ENCODE measurements around the gene CNGA4. TPM values are rescaled to one million over a fixed set of nuclear protein-coding genes. Genes with fewer than 3 reads are reported as not detected.

The CNGA4 gene
- total RNA-seq (under 1 TPM in 1 of 2 experiments, not detected in 1; 0.16 TPM), total RNA-seq (0 to 0.80 (median 0.09) reads per million in 172 experiments)
- 0.13 TPM for polyA plus RNA-seq (2013, experiment 1 of 2)
- 0.20 TPM for polyA plus RNA-seq (2013, experiment 2 of 2)

GRCh38 chr11:6238902-6239301, at the start of gene CNGA4:
Gene CNGA4 (plus strand): TSS chr11:6239089. CDS start chr11:6239207, 118 bp downstream.
- intact Hi-C loops (cut with DNase I, micrococcal nuclease), result loop anchor here (5.0 to 10.0 kb wide), 11 partner anchors 148 to 1844 kb away; partner anchors contain the start of genes APBB1 (in 1 of the 2), EIF3F (in 1 of the 2), ILK (in 1 of the 2) and MRPL17 (in 1 of the 2)
- peaks cover 25% of the 10 kb centered on the region for H3K27me3 Mint-ChIP-seq
- no peaks in the 10 kb centered on the region for H3K36me3 ChIP-seq (ENCODE audit: insufficient read depth, low read length)
- no peak for DNase-seq
- H3K9me3 ChIP-seq (ENCODE audit: control insufficient read depth in 1 of 2, insufficient read depth in 1 of 2, low read length in 2 of 2), result peaks cover 0 to 4% of the 10 kb centered on the region in 2 experiments
- no peak within 1 kb of the TSS for H3K4me3 ChIP-seq (ENCODE audit: low read length)
- H3K27ac ChIP-seq (ENCODE audit: low read depth in 1 of 2, low read length in 2 of 2), result no peak within 1 kb of the TSS
- no peak for ATAC-seq (ENCODE audit: poor library complexity)
- no peaks in the 10 kb centered on the region for H3K36me3 Mint-ChIP-seq (ENCODE audit: low read depth)
- no peak for TF ChIP-seq CTCF (IDR thresholded peaks at IDR 0.05)
- H3K27ac Mint-ChIP-seq, result no peak within 1 kb of the TSS
- H3K4me3 Mint-ChIP-seq, result no peak within 1 kb of the TSS
- ChIA-PET POLR2A (no interaction called here), CTCF (no interaction called here)
- H3K4me1 Mint-ChIP-seq (ENCODE audit: low read depth), result peaks cover 16% of the 10 kb centered on the region
- no peaks in the 10 kb centered on the region for H3K27me3 ChIP-seq (ENCODE audit: control insufficient read depth in 1 of 2, insufficient read depth in 2 of 2, low read length in 2 of 2)
- no peaks in the 10 kb centered on the region for H3K9me3 Mint-ChIP-seq
- H3K4me1 ChIP-seq (ENCODE audit: insufficient read depth, low read length), result peaks cover 9% of the 10 kb centered on the region

- Mint-ChIP-seq H3K4me3 (no peak overlapping the region), H3K27ac (no peak overlapping the region), H3K27me3 (no peaks in the 10 kb centered on the region), H3K4me1 (ENCODE audit: low read depth) (no peaks in the 10 kb centered on the region), H3K36me3 (ENCODE audit: low read depth) (no peaks in the 10 kb centered on the region), H3K9me3 (no peaks in the 10 kb centered on the region)
- H3K4me1 ChIP-seq (ENCODE audit: insufficient read depth, low read length), result no peaks in the 10 kb centered on the region
- CTCF ChIA-PET, result no interaction called here
- no peak for TF ChIP-seq CTCF (IDR thresholded peaks at IDR 0.05)
- no peaks in the 10 kb centered on the region for H3K27me3 ChIP-seq (ENCODE audit: control insufficient read depth in 1 of 2, insufficient read depth in 2 of 2, low read length in 2 of 2)
- H3K36me3 ChIP-seq (ENCODE audit: insufficient read depth, low read length), result no peaks in the 10 kb centered on the region
- no peak for ATAC-seq (ENCODE audit: poor library complexity)
- intact Hi-C loops (cut with DNase I, micrococcal nuclease), result no loop called here
- peak in 2 of 14 experiments; percentile 41 to 54 for DNase-seq
- H3K9me3 ChIP-seq (ENCODE audit: control insufficient read depth in 1 of 2, insufficient read depth in 1 of 2, low read length in 2 of 2), result no peaks in the 10 kb centered on the region
- POLR2A ChIA-PET, result no interaction called here
- H3K27ac ChIP-seq (ENCODE audit: low read depth in 1 of 2, low read length in 2 of 2), result no peak overlapping the region
- no peak overlapping the region for H3K4me3 ChIP-seq (ENCODE audit: low read length)
Measured at GRCh38 chr11:6191742-6192141, 47.1 kb upstream of the CNGA4 start.

- H3K4me3 Mint-ChIP-seq, result no peak overlapping the region
- intact Hi-C loops (cut with DNase I, micrococcal nuclease), result no loop called here
- no peaks in the 10 kb centered on the region for H3K4me1 Mint-ChIP-seq (ENCODE audit: low read depth)
- H3K4me1 ChIP-seq (ENCODE audit: insufficient read depth, low read length), result no peaks in the 10 kb centered on the region
- no peaks in the 10 kb centered on the region for H3K27me3 Mint-ChIP-seq
- no peak overlapping the region for H3K27ac Mint-ChIP-seq
- ChIA-PET CTCF (no interaction called here), POLR2A (no interaction called here)
- no peak for TF ChIP-seq CTCF (IDR thresholded peaks at IDR 0.05)
- DNase-seq, result no peak
- H3K36me3 ChIP-seq (ENCODE audit: insufficient read depth, low read length), result no peaks in the 10 kb centered on the region
- no peak overlapping the region for H3K27ac ChIP-seq (ENCODE audit: low read depth in 1 of 2, low read length in 2 of 2)
- no peaks in the 10 kb centered on the region for H3K9me3 ChIP-seq (ENCODE audit: control insufficient read depth in 1 of 2, insufficient read depth in 1 of 2, low read length in 2 of 2)
- ATAC-seq (ENCODE audit: poor library complexity), result no peak
- no peaks in the 10 kb centered on the region for H3K9me3 Mint-ChIP-seq
- no peaks in the 10 kb centered on the region for H3K36me3 Mint-ChIP-seq (ENCODE audit: low read depth)
- H3K4me3 ChIP-seq (ENCODE audit: low read length), result no peak overlapping the region
- H3K27me3 ChIP-seq (ENCODE audit: control insufficient read depth in 1 of 2, insufficient read depth in 2 of 2, low read length in 2 of 2), result no peaks in the 10 kb centered on the region
Measured at GRCh38 chr11:6194065-6194581, 44.8 kb upstream of the CNGA4 start.
